Kidney (tissue), 14 donors: ENCODE measurements around the gene ACAD11. TPM values are rescaled to one million over a fixed set of nuclear protein-coding genes. Genes with fewer than 3 reads are reported as not detected.
"Not testable (repeated sequence)": the region's sequence is repeated elsewhere in the genome, so short reads cannot be mapped to it uniquely, and the experiment has no call there.

Source experiments
- DNase-seq, 5 donors: peaks; one replicate each; pipeline ENCODE4 v3.0.0-alpha.2; 2013 to 2020
- FAIRE-seq: peaks from 2 replicates; lab custom pipeline; 2012; peaks lifted over from hg19 to GRCh38; lab: Jason Lieb, UNC
- H3K27ac ChIP-seq, 2 donors: one replicate each; pipeline ENCODE4 v1.7.0; 2013; ENCODE audit warnings: low read depth in 2 of 2, low read length in 2 of 2, inconsistent platforms in 1 of 2
- H3K27me3 ChIP-seq: one replicate; pipeline ENCODE4 v1.7.1; 2013; ENCODE audit warnings: low read length, inconsistent platforms; ENCODE audit not compliant: control insufficient read depth, insufficient read depth
- H3K36me3 ChIP-seq, 3 donors: one replicate each; pipeline versions ENCODE4 v1.7.0 to v1.7.1; 2013; ENCODE audit warnings: low read length in 3 of 3, control low read depth in 1 of 3, inconsistent platforms in 1 of 3; ENCODE audit not compliant: insufficient read depth in 3 of 3, control insufficient read depth in 2 of 3
- H3K4me1 ChIP-seq, 3 donors: one replicate each; pipeline versions ENCODE4 v1.7.0 to v1.7.1; 2013; ENCODE audit warnings: low read length in 3 of 3, inconsistent platforms in 1 of 3, low read depth in 1 of 3; ENCODE audit not compliant: control insufficient read depth in 2 of 3, insufficient read depth in 2 of 3
- H3K4me3 ChIP-seq, 3 donors: one replicate each; pipeline versions ENCODE4 v1.7.0 to v1.8.1; 2013; ENCODE audit warnings: low read length in 3 of 3, control low read depth in 1 of 3, inconsistent platforms in 1 of 3
- H3K9ac ChIP-seq, 3 donors: one replicate each; pipeline versions ENCODE4 v1.7.0 to v1.7.1; 2013; ENCODE audit warnings: low read length in 3 of 3, control low read depth in 1 of 3, inconsistent platforms in 1 of 3
- H3K9me3 ChIP-seq, 3 donors: one replicate each; pipeline versions ENCODE4 v1.7.0 to v1.7.1; 2013; ENCODE audit warnings: low read length in 3 of 3, control low read depth in 1 of 3, inconsistent platforms in 1 of 3; ENCODE audit not compliant: control insufficient read depth in 2 of 3, insufficient read depth in 1 of 3
- intact Hi-C: fragments of 100-400 bp; cut with DNase I; formaldehyde crosslinking; loops from one replicate; pipeline ENCODE4 v1.11.1; 2022
- polyA plus RNA-seq: library from polyadenylated mRNA; stranded (reverse); fragments of 350-450 nt; fragmentation: Illumina TruSeq; extraction: RNeasy Lipid Tissue Mini Kit (QIAGEN cat#74804); gene quantifications from one replicate; pipeline ENCODE4 v1.2.3, GENCODE V29; 2014; ENCODE audit warnings: low read depth, low replicate concordance; ENCODE audit not compliant: insufficient read depth
- total RNA-seq: library from RNA; stranded (reverse); fragmentation: NEBNext Ultra II Directional; extraction: Animal tissue kit (Norgen Biotek cat#: 25700); gene quantifications from one replicate; pipeline ENCODE4 v1.2.1, GENCODE V29; 2021
- TF ChIP-seq, protein P1 (sequence below): IDR thresholded peaks from 3 replicates; pipeline ENCODE4 v1.5.1; 2012; ENCODE audit warnings: mild to moderate bottlenecking, moderate library complexity, borderline replicate concordance; ENCODE audit not compliant: insufficient read depth; ENCODE audit errors: extremely low read depth
- donor health status: control.
- donor health status: control.
- donor health status: control.
- donor health status: control.
- donor health status: control.
- donor health status: DM: yes; HTN: yes; CAD: no.
- donor health status: Normal renal cell carcinoma (clear cell type).

ACAD11 gene
- total and polyA plus RNA-seq, 2 donors from 2014 or later: 21.4 to 47.7 TPM

DNA sequence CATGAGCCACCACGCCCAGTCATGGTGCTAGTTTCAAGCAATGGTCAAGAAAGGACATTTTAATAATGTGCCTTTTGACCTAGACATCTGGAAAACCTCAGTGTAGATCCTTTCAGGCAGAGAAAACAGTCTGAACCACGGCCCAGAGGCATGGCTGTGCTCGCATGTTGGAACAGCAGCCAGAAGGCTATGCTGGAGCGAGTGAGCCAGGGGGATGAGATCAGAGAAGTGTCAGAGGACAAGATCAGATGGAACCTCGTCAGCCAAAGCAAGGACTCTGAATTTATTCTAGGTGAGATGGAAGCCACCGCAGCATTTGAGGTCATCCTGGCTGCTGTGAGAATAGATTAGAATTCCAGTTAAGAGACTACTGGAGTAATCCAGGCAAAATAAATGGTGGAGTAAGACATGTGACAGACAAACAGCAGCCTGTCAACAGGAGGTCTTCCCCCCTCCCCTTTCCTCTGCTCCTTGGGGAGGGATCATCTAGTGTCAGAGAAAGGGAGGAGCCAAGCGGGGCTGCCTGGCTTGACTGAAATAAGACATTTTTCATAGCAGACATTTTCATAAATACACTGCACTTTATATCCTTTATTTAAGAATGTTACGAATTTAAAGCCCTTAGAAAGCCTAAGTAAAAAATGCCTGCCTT is 103.0 kb downstream of the ACAD11 start:
- no peak overlapping the region for H3K9ac ChIP-seq
- TF ChIP-seq, protein P1, sequence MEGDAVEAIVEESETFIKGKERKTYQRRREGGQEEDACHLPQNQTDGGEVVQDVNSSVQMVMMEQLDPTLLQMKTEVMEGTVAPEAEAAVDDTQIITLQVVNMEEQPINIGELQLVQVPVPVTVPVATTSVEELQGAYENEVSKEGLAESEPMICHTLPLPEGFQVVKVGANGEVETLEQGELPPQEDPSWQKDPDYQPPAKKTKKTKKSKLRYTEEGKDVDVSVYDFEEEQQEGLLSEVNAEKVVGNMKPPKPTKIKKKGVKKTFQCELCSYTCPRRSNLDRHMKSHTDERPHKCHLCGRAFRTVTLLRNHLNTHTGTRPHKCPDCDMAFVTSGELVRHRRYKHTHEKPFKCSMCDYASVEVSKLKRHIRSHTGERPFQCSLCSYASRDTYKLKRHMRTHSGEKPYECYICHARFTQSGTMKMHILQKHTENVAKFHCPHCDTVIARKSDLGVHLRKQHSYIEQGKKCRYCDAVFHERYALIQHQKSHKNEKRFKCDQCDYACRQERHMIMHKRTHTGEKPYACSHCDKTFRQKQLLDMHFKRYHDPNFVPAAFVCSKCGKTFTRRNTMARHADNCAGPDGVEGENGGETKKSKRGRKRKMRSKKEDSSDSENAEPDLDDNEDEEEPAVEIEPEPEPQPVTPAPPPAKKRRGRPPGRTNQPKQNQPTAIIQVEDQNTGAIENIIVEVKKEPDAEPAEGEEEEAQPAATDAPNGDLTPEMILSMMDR: no peak
- peaks cover 0 to 2% (median 0%) of the 10 kb centered on the region in 3 donors for H3K4me1 ChIP-seq
- H3K27me3 ChIP-seq: no peaks in the 10 kb centered on the region
- H3K36me3 ChIP-seq: peaks cover 0 to 13% (median 11%) of the 10 kb centered on the region in 3 donors
- no peaks in the 10 kb centered on the region for H3K9me3 ChIP-seq
- H3K4me3 ChIP-seq: no peak overlapping the region
- DNase-seq (no peak), FAIRE-seq (no peak)
- no peak overlapping the region for H3K27ac ChIP-seq
- intact Hi-C loops: no loop called here

DNA sequence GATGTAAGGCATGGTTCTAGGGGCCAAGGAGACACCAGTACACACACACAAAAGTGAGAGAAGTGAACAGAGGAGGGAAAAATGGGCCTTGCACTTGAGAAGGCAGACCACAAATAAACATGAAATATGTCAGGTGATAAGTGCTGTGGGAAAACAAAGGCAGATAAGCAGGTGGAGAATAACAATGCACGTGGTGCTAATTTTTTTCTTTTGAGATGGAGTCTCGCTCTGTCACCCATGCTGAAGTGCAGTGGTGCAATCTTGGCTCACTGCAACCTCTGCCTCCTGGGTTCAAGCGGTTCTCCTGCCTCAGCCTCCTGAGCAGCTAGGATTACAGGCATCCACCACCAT is 103.6 kb downstream of the ACAD11 start:
- H3K27ac ChIP-seq, DNase-seq, H3K27me3 ChIP-seq, FAIRE-seq, H3K9ac ChIP-seq, H3K4me3 ChIP-seq, H3K9me3 ChIP-seq, H3K4me1 ChIP-seq, intact Hi-C loops: not testable (repeated sequence)
- H3K36me3 ChIP-seq: peaks cover 0 to 13% (median 11%) of the 10 kb centered on the region in 3 donors

DNA sequence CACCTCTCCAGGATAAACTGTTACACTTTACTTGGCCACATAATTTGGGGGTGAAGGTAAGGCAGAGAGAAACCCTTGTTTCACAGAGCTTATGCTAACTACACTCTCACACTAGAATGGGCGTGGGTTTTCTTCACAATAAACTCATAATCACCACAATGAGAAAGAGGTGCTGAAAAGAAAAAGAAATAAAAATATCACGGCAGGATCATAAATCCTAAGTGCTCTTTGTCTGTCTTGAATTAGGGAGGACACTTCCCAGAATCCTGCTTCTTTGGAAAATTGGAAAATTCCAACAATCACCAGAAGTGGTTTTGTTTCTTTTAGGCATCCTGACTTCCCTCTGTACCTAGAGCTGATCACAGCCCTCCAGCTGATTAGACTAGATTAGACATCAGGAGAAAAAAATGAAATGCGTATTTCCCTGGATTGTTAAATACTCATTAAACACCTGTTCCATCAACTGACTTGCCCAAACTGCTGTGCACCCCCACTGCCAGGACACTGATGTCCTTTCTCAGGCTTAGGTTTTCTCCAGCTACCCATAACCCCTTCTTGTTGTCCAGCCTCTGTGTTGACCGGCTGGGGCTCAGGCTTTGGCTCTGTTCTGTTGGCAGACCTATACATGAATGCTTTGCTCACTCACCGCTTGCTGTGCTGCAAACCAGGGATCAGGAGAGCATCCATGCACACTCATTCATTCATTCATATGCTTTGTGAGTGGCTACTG is 104.1 kb downstream of the ACAD11 start:
- peaks cover 0 to 11% (median 10%) of the 10 kb centered on the region in 3 donors for H3K36me3 ChIP-seq
- DNase-seq: no peak
- TF ChIP-seq, protein P1: no peak
- H3K9ac ChIP-seq: no peak overlapping the region
- no peaks in the 10 kb centered on the region for H3K9me3 ChIP-seq
- H3K27me3 ChIP-seq: no peaks in the 10 kb centered on the region
- no peak overlapping the region for H3K4me3 ChIP-seq
- H3K27ac ChIP-seq: no peak overlapping the region
- intact Hi-C loops: no loop called here
- peaks cover 0 to 4% (median 0%) of the 10 kb centered on the region in 3 donors for H3K4me1 ChIP-seq
- FAIRE-seq: no peak

DNA sequence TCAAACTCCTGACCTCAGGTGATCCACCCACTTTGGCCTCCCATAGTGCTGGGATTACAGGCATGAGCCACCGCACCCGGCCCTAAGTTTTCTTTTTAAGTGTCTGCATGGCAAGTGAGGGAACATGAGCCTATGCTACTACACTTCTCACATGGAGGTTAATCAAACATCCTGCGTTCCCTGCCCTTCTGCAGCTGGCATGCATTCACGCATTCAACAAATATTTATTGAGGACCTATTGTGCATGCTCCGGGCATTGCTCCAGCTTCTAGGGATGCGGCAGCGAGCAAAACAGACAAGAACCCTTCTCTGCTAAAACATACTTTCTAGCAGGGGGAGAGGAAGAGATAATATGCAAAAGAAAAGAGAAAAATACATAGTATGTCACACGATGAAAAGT is 105.2 kb downstream of the ACAD11 start:
- Histone ChIP-seq H3K4me3 (no peak overlapping the region), H3K9ac (no peak overlapping the region), H3K9me3 (no peaks in the 10 kb centered on the region), H3K27me3 (no peaks in the 10 kb centered on the region), H3K4me1 (peaks cover 0 to 9% (median 7%) of the 10 kb centered on the region in 3 donors), H3K27ac (no peak overlapping the region), H3K36me3 (peaks cover 0 to 11% (median 7%) of the 10 kb centered on the region in 3 donors)
- DNase-seq (no peak), FAIRE-seq (no peak)
- TF ChIP-seq, protein P1: no peak
- intact Hi-C loops: no loop called here
